NT2/D1 (cell line): ENCODE data around the gene RPAP2.

Experiments used
- SUZ12 ChIP-seq: IDR thresholded peaks from 2 replicates; pipeline ENCODE4 v1.6.1; 2011; ENCODE audit not compliant: insufficient read length, insufficient read depth; ENCODE audit errors: extremely low read depth
- YY1 ChIP-seq: IDR thresholded peaks from 2 replicates; pipeline ENCODE4 v1.6.1; 2011; ENCODE audit not compliant: insufficient read length, insufficient read depth
- ZNF274 ChIP-seq: IDR thresholded peaks from 2 replicates; pipeline ENCODE4 v1.6.1; 2011; ENCODE audit warnings: mild to moderate bottlenecking, low read depth, low read length

GRCh38 chr1:92411511-92411910, 112.7 kb downstream of the RPAP2 start:
- TF ChIP-seq YY1 (no peak), ZNF274 (no peak), SUZ12 (no peak)
